Transverse colon (tissue), 4 donors: Measurements from ENCODE around the gene UBE2R2. TPM values are rescaled to one million over a fixed set of nuclear protein-coding genes. Genes with fewer than 3 reads are reported as not detected.

ENCODE experiments used
- DNase-seq: peaks from one replicate; pipeline ENCODE4 v3.0.0-alpha.2; 2019
- H3K27ac ChIP-seq, 4 donors: fragments of 200-600 bp; sonication (generic); 2 replicates each; pipeline ENCODE4 v1.5.1; 2016 to 2018; ENCODE audit warnings: inconsistent platforms in 4 of 4
- H3K27me3 ChIP-seq: fragments of 200-600 bp; sonication (generic); 2 replicates; pipeline ENCODE4 v1.5.1; 2017; ENCODE audit warnings: inconsistent platforms
- H3K36me3 ChIP-seq, 4 donors: fragments of 200-600 bp; sonication (generic); 2 replicates each; pipeline ENCODE4 v1.5.1; 2017 to 2019; ENCODE audit warnings: inconsistent platforms in 4 of 4
- H3K4me1 ChIP-seq, 4 donors: fragments of 200-600 bp; sonication (generic); 2 replicates each; pipeline ENCODE4 v1.5.1; 2017 to 2020; ENCODE audit warnings: inconsistent platforms in 4 of 4
- H3K4me3 ChIP-seq, 4 donors: fragments of 200-600 bp; sonication (generic); 1 replicate in 1 of 4; 2 replicates in 3 of 4; pipeline versions ENCODE4 v1.5.1 to v1.6.1; 2017 to 2019; ENCODE audit warnings: inconsistent platforms in 4 of 4
- H3K9me3 ChIP-seq, 2 donors: fragments of 200-600 bp; sonication (generic); 2 replicates each; pipeline ENCODE4 v1.5.1; 2017 to 2019; ENCODE audit warnings: inconsistent platforms in 2 of 2
- EP300 ChIP-seq: sonication (generic); formaldehyde crosslinking; IDR thresholded peaks from one replicate; pipeline ENCODE4 v1.6.1; 2017; ENCODE audit warnings: antibody characterized with exemption, low read depth
- POLR2A ChIP-seq: fragments of 450-650 bp; IDR thresholded peaks from one replicate; pipeline ENCODE4 v1.6.1; 2016; ENCODE audit warnings: antibody characterized with exemption, mild to moderate bottlenecking, moderate library complexity
- POLR2AphosphoS5 ChIP-seq, 3 donors: sonication (generic); formaldehyde crosslinking; IDR thresholded peaks; one replicate each; pipeline ENCODE4 v1.6.1; 2016; ENCODE audit warnings: antibody characterized with exemption in 3 of 3
- whole genome bisulfite sequencing, 2 donors: methylation state at CpG; one replicate each; pipeline ENCODE4 v1.1.5; 2018; ENCODE audit warnings: low coverage in 1 of 2; 5-methylcytosine and 5-hydroxymethylcytosine counted together
- in situ Hi-C, 4 donors: fragments of 200-750 bp; cut with MboI; loops; one replicate each; pipeline versions ENCODE4 v1.15.0 to v1.15.1; 2017; ENCODE audit warnings: low sequenced_read_pairs in 3 of 4, low pct_ligation_motif_present in 1 of 4, low pct_unique_long_range_greater_than_20kb in 1 of 4
- intact Hi-C: fragments of 100-400 bp; cut with DNase I; formaldehyde crosslinking; loops from one replicate; pipeline ENCODE4 v1.15.1; 2023; ENCODE audit warnings: low total_unique reads
- total RNA-seq, 4 donors: library from RNA; depleted of rRNA; stranded (reverse); fragments of >200 nt; gene quantifications; one replicate each; pipeline ENCODE4 v1.1.0, GENCODE V29; 2016
- TF ChIP-seq, protein P1 (sequence below), 5 experiments: fragments of 200-600 bp in 3 of 5; fragments of 450-650 bp in 2 of 5; sonication (generic) in 3 of 5; IDR thresholded peaks; 1 replicate in 2 of 5; 2 replicates in 3 of 5; pipeline ENCODE4 v1.5.1; 2016 to 2017; ENCODE audit warnings: antibody characterized with exemption in 5 of 5, inconsistent platforms in 3 of 5, mild to moderate bottlenecking in 2 of 5, moderate library complexity in 1 of 5

Gene UBE2R2
- total RNA-seq, 4 donors from 2014 or later: 13.9 to 30.8 (median 22.9) TPM

DNA sequence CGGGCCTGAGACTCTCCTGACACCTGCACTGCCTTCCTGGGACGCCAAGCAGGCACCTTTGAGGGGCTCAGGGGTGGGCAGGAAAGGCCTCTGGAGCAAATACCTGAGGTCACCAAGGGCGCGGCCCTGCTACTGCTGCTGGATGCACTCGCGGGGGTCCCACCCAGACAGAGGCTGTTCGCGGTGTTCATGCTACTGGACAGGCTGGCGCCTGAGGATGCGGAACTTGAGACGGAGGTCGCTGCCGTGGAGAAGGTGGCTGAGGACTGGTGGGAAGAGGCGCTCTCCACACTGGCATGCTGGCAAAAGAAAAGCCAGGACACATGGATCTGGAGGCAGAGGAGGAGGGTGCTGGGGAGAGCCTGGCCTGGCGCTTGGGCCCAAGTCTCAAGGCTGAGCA is 110.7 kb downstream of the UBE2R2 start:
- intact Hi-C loops: loop anchor here (10.0 kb wide), 1 partner anchor 113 kb away; the partner anchor contains the start of gene UBE2R2
- 92% methylated on average over 15 of the region's 15 CpGs; no CpG with 5 or more reads in 1 of the 2 donors for WGBS, 2 donors
- in situ Hi-C loops: no loop called here

GRCh38 chr9:33931326-33931725 is 114.4 kb downstream of the UBE2R2 start:
- Histone ChIP-seq H3K27me3 (no peaks in the 10 kb centered on the region), H3K27ac (no peak overlapping the region), H3K36me3 (peaks cover 0 to 55% (median 18%) of the 10 kb centered on the region in 4 donors), H3K9me3 (no peaks in the 10 kb centered on the region), H3K4me3 (no peak overlapping the region), H3K4me1 (no peaks in the 10 kb centered on the region)
- intact Hi-C loops: no loop called here
- DNase-seq: no peak
- TF ChIP-seq, protein P1, sequence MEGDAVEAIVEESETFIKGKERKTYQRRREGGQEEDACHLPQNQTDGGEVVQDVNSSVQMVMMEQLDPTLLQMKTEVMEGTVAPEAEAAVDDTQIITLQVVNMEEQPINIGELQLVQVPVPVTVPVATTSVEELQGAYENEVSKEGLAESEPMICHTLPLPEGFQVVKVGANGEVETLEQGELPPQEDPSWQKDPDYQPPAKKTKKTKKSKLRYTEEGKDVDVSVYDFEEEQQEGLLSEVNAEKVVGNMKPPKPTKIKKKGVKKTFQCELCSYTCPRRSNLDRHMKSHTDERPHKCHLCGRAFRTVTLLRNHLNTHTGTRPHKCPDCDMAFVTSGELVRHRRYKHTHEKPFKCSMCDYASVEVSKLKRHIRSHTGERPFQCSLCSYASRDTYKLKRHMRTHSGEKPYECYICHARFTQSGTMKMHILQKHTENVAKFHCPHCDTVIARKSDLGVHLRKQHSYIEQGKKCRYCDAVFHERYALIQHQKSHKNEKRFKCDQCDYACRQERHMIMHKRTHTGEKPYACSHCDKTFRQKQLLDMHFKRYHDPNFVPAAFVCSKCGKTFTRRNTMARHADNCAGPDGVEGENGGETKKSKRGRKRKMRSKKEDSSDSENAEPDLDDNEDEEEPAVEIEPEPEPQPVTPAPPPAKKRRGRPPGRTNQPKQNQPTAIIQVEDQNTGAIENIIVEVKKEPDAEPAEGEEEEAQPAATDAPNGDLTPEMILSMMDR (IDR thresholded peaks at IDR 0.05): no peak
- no peak for TF ChIP-seq POLR2A
- no peak for TF ChIP-seq POLR2AphosphoS5 (IDR thresholded peaks at IDR 0.05)
- no peak for TF ChIP-seq EP300
- 95% methylated on average over 3 of the region's 3 CpGs; no CpG with 5 or more reads in 1 of the 2 donors for whole genome bisulfite sequencing, 2 donors
- in situ Hi-C loops: no loop called here

More for the DNA sequence above, 110.7 kb downstream of the UBE2R2 start:
- Histone ChIP-seq H3K36me3 (peaks cover 0 to 42% (median 14%) of the 10 kb centered on the region in 4 donors), H3K4me3 (no peak overlapping the region), H3K27ac (no peak overlapping the region), H3K27me3 (no peaks in the 10 kb centered on the region), H3K9me3 (no peaks in the 10 kb centered on the region), H3K4me1 (peaks cover 0 to 3% (median 0%) of the 10 kb centered on the region in 4 donors)
- DNase-seq: no peak
- TF ChIP-seq POLR2A (no peak), POLR2AphosphoS5 (IDR thresholded peaks at IDR 0.05) (no peak)
- TF ChIP-seq, protein P1 (IDR thresholded peaks at IDR 0.05): no peak

DNA sequence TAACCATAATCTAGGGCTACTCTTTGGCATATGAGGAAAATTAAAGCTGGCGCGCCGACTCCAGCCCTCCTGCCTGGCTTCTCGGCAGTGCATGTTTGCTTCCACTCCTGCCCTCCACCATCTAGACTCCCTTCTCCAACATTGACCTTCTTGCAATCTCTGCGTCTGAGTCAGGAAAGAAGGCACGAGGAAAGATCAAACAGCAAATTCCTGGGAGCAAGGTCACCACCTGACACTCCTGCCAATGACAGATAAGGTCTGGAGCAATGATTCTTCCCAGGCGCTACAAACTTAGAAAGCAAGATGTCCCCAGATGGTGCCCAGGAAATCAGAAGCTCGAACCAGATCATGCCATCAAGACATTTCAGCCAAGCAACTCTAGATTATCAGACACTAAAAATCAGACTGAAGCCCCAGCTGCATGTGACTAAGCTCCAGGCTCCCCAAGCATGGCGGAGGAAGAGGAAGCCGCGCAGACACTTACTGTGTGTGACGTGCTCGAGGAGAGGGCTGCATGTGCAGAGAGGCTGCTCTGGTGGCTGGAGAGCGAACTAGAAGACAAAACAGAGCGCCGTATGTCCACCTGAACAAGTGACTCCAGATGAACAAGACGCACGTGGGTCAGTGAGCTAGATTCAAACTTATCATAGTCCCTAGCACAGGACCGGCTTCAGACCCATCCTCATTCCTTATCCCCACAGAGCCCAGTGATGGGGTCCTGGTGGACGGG is 115.3 kb downstream of the UBE2R2 start:
- TF ChIP-seq, protein P1 (IDR thresholded peaks at IDR 0.05): no peak
- TF ChIP-seq POLR2AphosphoS5 (IDR thresholded peaks at IDR 0.05): no peak
- TF ChIP-seq EP300: no peak
- TF ChIP-seq POLR2A: no peak
- Histone ChIP-seq H3K9me3 (no peaks in the 10 kb centered on the region), H3K4me1 (no peaks in the 10 kb centered on the region), H3K36me3 (peaks cover 0 to 48% (median 17%) of the 10 kb centered on the region in 4 donors), H3K4me3 (no peak overlapping the region), H3K27me3 (no peaks in the 10 kb centered on the region), H3K27ac (no peak overlapping the region)
- intact Hi-C loops (no loop called here), in situ Hi-C loops (no loop called here)
- WGBS, 2 donors: 90 to 91% methylated on average over 10 to 20 of the region's 20 CpGs
- no peak for DNase-seq

- Histone ChIP-seq H3K9me3 (no peaks in the 10 kb centered on the region), H3K36me3 (peaks cover 0 to 40% (median 13%) of the 10 kb centered on the region in 4 donors), H3K4me3 (no peak overlapping the region), H3K27me3 (no peaks in the 10 kb centered on the region), H3K4me1 (no peaks in the 10 kb centered on the region), H3K27ac (no peak overlapping the region)
- WGBS, 2 donors: 84 to 87% methylated on average over 3 to 5 of the region's 5 CpGs
- TF ChIP-seq POLR2A: no peak
- TF ChIP-seq POLR2AphosphoS5 (IDR thresholded peaks at IDR 0.05): no peak
- TF ChIP-seq, protein P1 (IDR thresholded peaks at IDR 0.05): no peak
- TF ChIP-seq EP300: no peak
- no peak for DNase-seq
- in situ Hi-C loops: no loop called here
- intact Hi-C loops: no loop called here
Measured at GRCh38 chr9:33934188-33934878, 117.4 kb downstream of the UBE2R2 start.
